GM12878 (cell line): ENCODE measurements around the gene EIF1AX. TPM values are rescaled to one million over a fixed set of nuclear protein-coding genes. Genes with fewer than 3 reads are reported as not detected.

Source experiments
- ATAC-seq: fragments of 200-7000 bp; cut with Tn5 transposase; 3 replicates; pipeline ENCODE4 v1.9.1; 2020; ENCODE audit warnings: mild to moderate bottlenecking, moderate library complexity
- BruUV-seq: library from RNA; stranded (reverse); fragments of 400-500 nt; replicated peaks from 2 replicates; lab custom pipeline; 2021; lab: Mats Ljungman, UMichigan
- CTCF ChIA-PET: fragments of 300-600 bp; sonication (Branson Sonifier 250); formaldehyde crosslinking; extraction: SDS; loops from one replicate; lab custom pipeline; 2021; ENCODE audit warnings: inconsistent platforms; lab: Yijun Ruan, JAX
- POLR2A ChIA-PET: fragments of 350-600 bp; formaldehyde crosslinking; extraction: SDS; loops from one replicate; lab custom pipeline; 2021; ENCODE audit warnings: inconsistent platforms; lab: Charles Lee
- RAD21 ChIA-PET: fragments of 300-600 bp; sonication (Branson Sonifier 250); formaldehyde crosslinking; loops from one replicate; lab custom pipeline; 2023; ENCODE audit warnings: antibody characterized with exemption; ENCODE audit not compliant: unreplicated experiment; lab: Charles Lee
- SMC1A ChIA-PET: fragments of 300-600 bp; sonication (Branson Sonifier 250); formaldehyde crosslinking; loops from one replicate; lab custom pipeline; 2023; ENCODE audit not compliant: unreplicated experiment, uncharacterized antibody; lab: Charles Lee
- DNase-seq: peaks from one replicate; pipeline ENCODE4 v3.0.0-alpha.2; 2011; ENCODE audit warnings: low read depth, low spot score
- FAIRE-seq: peaks from 3 replicates; lab custom pipeline; 2011; peaks lifted over from hg19 to GRCh38; lab: Jason Lieb, UNC
- H2AFZ ChIP-seq: 2 replicates; pipeline ENCODE4 v1.6.0; 2011; ENCODE audit warnings: low read depth, low read length, control low read depth; ENCODE audit not compliant: control insufficient read depth
- H3K27ac ChIP-seq: 2 replicates; pipeline ENCODE4 v1.5.1; 2011; ENCODE audit warnings: control low read depth; ENCODE audit not compliant: control insufficient read depth, insufficient read depth
- H3K27me3 ChIP-seq, 2 experiments: replicated peaks in 1 of 2; 2 replicates each; pipeline versions ENCODE4 v1.6.0 to v1.6.1; 2011; ENCODE audit warnings: low read length in 1 of 2; ENCODE audit not compliant: control insufficient read depth in 2 of 2, insufficient read depth in 2 of 2
- H3K36me3 ChIP-seq, 2 experiments: 2 replicates each; pipeline ENCODE4 v1.5.1; 2011; ENCODE audit warnings: low read length in 1 of 2; ENCODE audit not compliant: control insufficient read depth in 2 of 2, insufficient read depth in 2 of 2
- H3K4me1 ChIP-seq: 2 replicates; pipeline ENCODE4 v1.6.1; 2011; ENCODE audit warnings: mild to moderate bottlenecking, low read length, moderate library complexity, mixed read lengths; ENCODE audit not compliant: control insufficient read depth, insufficient read depth
- H3K4me2 ChIP-seq: 2 replicates; pipeline ENCODE4 v1.6.0; 2011; ENCODE audit warnings: control low read depth; ENCODE audit not compliant: control insufficient read depth, insufficient read depth
- H3K4me3 ChIP-seq: fragments of 200-600 bp; sonication (generic); 2 replicates; pipeline ENCODE4 v1.5.1; 2016
- H3K79me2 ChIP-seq: 2 replicates; pipeline ENCODE4 v1.6.0; 2011; ENCODE audit warnings: low read length; ENCODE audit not compliant: control insufficient read depth, insufficient read depth
- H3K9ac ChIP-seq: 2 replicates; pipeline ENCODE4 v1.8.0; 2011; ENCODE audit warnings: low read length, control low read depth, mixed read lengths; ENCODE audit not compliant: control insufficient read depth, insufficient read depth
- H3K9me3 ChIP-seq: replicated peaks from 3 replicates; pipeline ENCODE4 v1.5.1; 2011; ENCODE audit warnings: mild to moderate bottlenecking, low read length; ENCODE audit not compliant: control insufficient read depth, insufficient read depth
- H4K20me1 ChIP-seq: 2 replicates; pipeline ENCODE4 v1.6.0; 2011; ENCODE audit not compliant: control insufficient read depth, insufficient read depth
- ATF3 ChIP-seq: IDR thresholded peaks from 2 replicates; pipeline ENCODE4 v1.6.1; 2011; ENCODE audit warnings: low read depth, mild to moderate bottlenecking, low read length, moderate library complexity, borderline replicate concordance; ENCODE audit errors: extremely low read depth
- DPF2 ChIP-seq: fragments of 450-650 bp; IDR thresholded peaks from 2 replicates; pipeline ENCODE4 v1.6.1; 2017; ENCODE audit warnings: mild to moderate bottlenecking
- EP300 ChIP-seq, 2 experiments: fragments of 150-350 bp in 1 of 2; IDR thresholded peaks; 2 replicates each; pipeline ENCODE4 v1.6.1; 2011 to 2012; ENCODE audit warnings: low read depth in 2 of 2, low read length in 2 of 2, borderline replicate concordance in 1 of 2, improper control_type of control experiment in 1 of 2, inconsistent platforms in 1 of 2; ENCODE audit not compliant: control insufficient read depth in 1 of 2
- IRF4 ChIP-seq: IDR thresholded peaks from 2 replicates; pipeline ENCODE4 v1.6.1; 2011; ENCODE audit warnings: low read depth, low read length
- NFXL1 ChIP-seq: fragments of 450-650 bp; IDR thresholded peaks from 2 replicates; pipeline ENCODE4 v1.6.1; 2017; ENCODE audit warnings: antibody characterized with exemption, mild to moderate bottlenecking, borderline replicate concordance
- RAD51 ChIP-seq: fragments of 450-650 bp; IDR thresholded peaks from 2 replicates; pipeline ENCODE4 v1.6.1; 2016; ENCODE audit warnings: moderate library complexity, mild to moderate bottlenecking, inconsistent platforms
- SIX5 ChIP-seq: IDR thresholded peaks from 2 replicates; pipeline ENCODE4 v1.6.1; 2011; ENCODE audit warnings: mild to moderate bottlenecking, low read depth, low read length, moderate library complexity; ENCODE audit not compliant: severe bottlenecking
- WGBS: methylation state at CpG from one replicate; pipeline ENCODE4 v1.1.6; 2016; ENCODE audit warnings: low lambda C conversion rate; ENCODE audit not compliant: insufficient replicate concordance, insufficient coverage; ENCODE audit errors: missing lambda C conversion rate; 5-methylcytosine and 5-hydroxymethylcytosine counted together
- in situ Hi-C: fragments of 300-500 bp; cut with MboI; formaldehyde crosslinking; loops from 9 replicates; pipeline ENCODE4 v1.14.3; 2018; ENCODE audit warnings: mixed read lengths
- intact Hi-C: fragments of 100-400 bp; cut with micrococcal nuclease; formaldehyde crosslinking; loops from one replicate; pipeline ENCODE4 v1.14.2; 2022; ENCODE audit not compliant: unreplicated experiment
- polyA plus RNA-seq, 11 experiments: library from polyadenylated mRNA; depleted of rRNA in 4 of 11; unstranded in 6 of 11; stranded (reverse) in 5 of 11; fragments of >200 nt; fragmentation: Nextera tagmentation in 4 of 11; fragmentation: Illumina TruSeq in 1 of 11; extraction: Ambion mirVana in 4 of 11; extraction: Trizol in 1 of 11; gene quantifications; 1 replicate in 1 of 11; 2 replicates in 10 of 11; pipeline versions ENCODE4 v1.2.1 to v1.2.3, GENCODE V29; 2011 to 2016; ENCODE audit warnings: inconsistent platforms in 2 of 11, missing spikeins in 2 of 11, low read depth in 1 of 11
- total RNA-seq, 4 experiments: library from RNA; depleted of rRNA in 3 of 4; stranded (reverse); fragments of >200 nt in 3 of 4; fragmentation: Illumina TruSeq in 1 of 4; extraction: Trizol in 1 of 4; gene quantifications; 2 replicates each; pipeline versions ENCODE4 v1.2.1 to v1.2.3, GENCODE V29; 2013 to 2021
- TF ChIP-seq, protein P1 (sequence below): fragments of 450-650 bp; formaldehyde crosslinking; IDR thresholded peaks from 2 replicates; pipeline ENCODE4 v1.4.0; 2022; ENCODE audit warnings: mild to moderate bottlenecking, moderate library complexity
- TF ChIP-seq, protein P2 (sequence below): fragments of 450-650 bp; IDR thresholded peaks from 2 replicates; pipeline ENCODE4 v1.6.1; 2017; ENCODE audit warnings: mild to moderate bottlenecking, moderate library complexity

Gene EIF1AX
- total and polyA plus RNA-seq, 10 of the 15 experiments (the other 5 are each of a cell fraction or from before 2014, with no cell fraction given): 51.2 to 251 (median 86.6) TPM

- H3K27ac ChIP-seq: no peak overlapping the region
- intact Hi-C loops (no loop called here), in situ Hi-C loops (no loop called here)
- SMC1A ChIA-PET: no interaction called here
- no peaks in the 10 kb centered on the region for H4K20me1 ChIP-seq
- H2AFZ ChIP-seq: no peak overlapping the region
- CTCF ChIA-PET: no interaction called here
- POLR2A ChIA-PET: no interaction called here
- DNase-seq (no peak), ATAC-seq (no peak)
- H3K4me3 ChIP-seq: no peak overlapping the region
- H3K9me3 ChIP-seq: no peaks in the 10 kb centered on the region
- no TSS peak for BruUV-seq
- no peak overlapping the region for H3K4me2 ChIP-seq
- no peaks in the 10 kb centered on the region for H3K79me2 ChIP-seq
- H3K27me3 ChIP-seq: no peaks in the 10 kb centered on the region
- TF ChIP-seq ATF3 (no peak), IRF4 (no peak), SIX5 (no peak), EP300 (IDR thresholded peaks at IDR 0.05; ENCODE audit: borderline replicate concordance in 1 of 2, control insufficient read depth in 1 of 2, low read depth in 2 of 2, low read length in 2 of 2) (no peak), DPF2 (no peak), NFXL1 (no peak)
- TF ChIP-seq, all 136 proteins: peak for 0
- H3K9ac ChIP-seq: no peak overlapping the region
- RAD21 ChIA-PET: no interaction called here
- H3K36me3 ChIP-seq: peaks cover 3 to 4% of the 10 kb centered on the region in 2 experiments; a peak in 3 of 4 replicates
- 51% methylated on average over 4 of the region's 4 CpGs for WGBS
- FAIRE-seq: no peak
- no peaks in the 10 kb centered on the region for H3K4me1 ChIP-seq
These were observed 18.3 kb upstream of the EIF1AX start for GRCh38 chrX:20159797-20160385.

GRCh38 chrX:20151689-20152088, 10.1 kb upstream of the EIF1AX start:
- CTCF ChIA-PET: interaction anchor here (1.4 kb wide), 1 partner anchor 11 kb away, joined by 3 read pairs; no protein-coding TSS in a partner anchor
- 85% methylated on average over 3 of the region's 3 CpGs for WGBS
- intact Hi-C loops: no loop called here
- SMC1A ChIA-PET: no interaction called here
- no peak overlapping the region for H3K9ac ChIP-seq
- in situ Hi-C loops: no loop called here
- H3K36me3 ChIP-seq: peaks cover 0 to 3% of the 10 kb centered on the region in 2 experiments; a peak in 2 of 4 replicates
- no peak for DNase-seq
- no peak overlapping the region for H3K4me3 ChIP-seq
- no peak overlapping the region for H3K4me2 ChIP-seq
- H3K79me2 ChIP-seq: no peaks in the 10 kb centered on the region
- BruUV-seq: no TSS peak
- POLR2A ChIA-PET: interaction anchor here (1.9 kb wide), 1 partner anchor 11 kb away, joined by 5 read pairs; the partner anchor contains the start of gene EIF1AX
- H3K27ac ChIP-seq: no peak overlapping the region
- no peaks in the 10 kb centered on the region for H4K20me1 ChIP-seq
- no peaks in the 10 kb centered on the region for H3K9me3 ChIP-seq
- no peaks in the 10 kb centered on the region for H3K4me1 ChIP-seq
- no peak for FAIRE-seq
- RAD21 ChIA-PET: no interaction called here
- H3K27me3 ChIP-seq: no peaks in the 10 kb centered on the region
- ATAC-seq: no peak
- H2AFZ ChIP-seq: no peak overlapping the region
- no peak for TF ChIP-seq RAD51
- TF ChIP-seq, protein P1, sequence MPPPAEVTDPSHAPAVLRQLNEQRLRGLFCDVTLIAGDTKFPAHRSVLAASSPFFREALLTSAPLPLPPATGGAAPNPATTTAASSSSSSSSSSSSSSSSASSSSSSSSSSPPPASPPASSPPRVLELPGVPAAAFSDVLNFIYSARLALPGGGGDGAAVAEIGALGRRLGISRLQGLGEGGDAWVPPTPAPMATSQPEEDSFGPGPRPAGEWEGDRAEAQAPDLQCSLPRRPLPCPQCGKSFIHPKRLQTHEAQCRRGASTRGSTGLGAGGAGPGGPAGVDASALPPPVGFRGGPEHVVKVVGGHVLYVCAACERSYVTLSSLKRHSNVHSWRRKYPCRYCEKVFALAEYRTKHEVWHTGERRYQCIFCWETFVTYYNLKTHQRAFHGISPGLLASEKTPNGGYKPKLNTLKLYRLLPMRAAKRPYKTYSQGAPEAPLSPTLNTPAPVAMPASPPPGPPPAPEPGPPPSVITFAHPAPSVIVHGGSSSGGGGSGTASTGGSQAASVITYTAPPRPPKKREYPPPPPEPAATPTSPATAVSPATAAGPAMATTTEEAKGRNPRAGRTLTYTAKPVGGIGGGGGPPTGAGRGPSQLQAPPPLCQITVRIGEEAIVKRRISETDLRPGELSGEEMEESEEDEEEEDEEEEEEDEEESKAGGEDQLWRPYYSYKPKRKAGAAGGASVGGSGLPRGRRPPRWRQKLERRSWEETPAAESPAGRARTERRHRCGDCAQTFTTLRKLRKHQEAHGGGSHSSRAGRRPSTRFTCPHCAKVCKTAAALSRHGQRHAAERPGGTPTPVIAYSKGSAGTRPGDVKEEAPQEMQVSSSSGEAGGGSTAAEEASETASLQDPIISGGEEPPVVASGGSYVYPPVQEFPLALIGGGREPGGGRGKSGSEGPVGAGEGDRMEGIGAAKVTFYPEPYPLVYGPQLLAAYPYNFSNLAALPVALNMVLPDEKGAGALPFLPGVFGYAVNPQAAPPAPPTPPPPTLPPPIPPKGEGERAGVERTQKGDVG (CRISPR knock-in tag): no peak
- TF ChIP-seq, protein P2, sequence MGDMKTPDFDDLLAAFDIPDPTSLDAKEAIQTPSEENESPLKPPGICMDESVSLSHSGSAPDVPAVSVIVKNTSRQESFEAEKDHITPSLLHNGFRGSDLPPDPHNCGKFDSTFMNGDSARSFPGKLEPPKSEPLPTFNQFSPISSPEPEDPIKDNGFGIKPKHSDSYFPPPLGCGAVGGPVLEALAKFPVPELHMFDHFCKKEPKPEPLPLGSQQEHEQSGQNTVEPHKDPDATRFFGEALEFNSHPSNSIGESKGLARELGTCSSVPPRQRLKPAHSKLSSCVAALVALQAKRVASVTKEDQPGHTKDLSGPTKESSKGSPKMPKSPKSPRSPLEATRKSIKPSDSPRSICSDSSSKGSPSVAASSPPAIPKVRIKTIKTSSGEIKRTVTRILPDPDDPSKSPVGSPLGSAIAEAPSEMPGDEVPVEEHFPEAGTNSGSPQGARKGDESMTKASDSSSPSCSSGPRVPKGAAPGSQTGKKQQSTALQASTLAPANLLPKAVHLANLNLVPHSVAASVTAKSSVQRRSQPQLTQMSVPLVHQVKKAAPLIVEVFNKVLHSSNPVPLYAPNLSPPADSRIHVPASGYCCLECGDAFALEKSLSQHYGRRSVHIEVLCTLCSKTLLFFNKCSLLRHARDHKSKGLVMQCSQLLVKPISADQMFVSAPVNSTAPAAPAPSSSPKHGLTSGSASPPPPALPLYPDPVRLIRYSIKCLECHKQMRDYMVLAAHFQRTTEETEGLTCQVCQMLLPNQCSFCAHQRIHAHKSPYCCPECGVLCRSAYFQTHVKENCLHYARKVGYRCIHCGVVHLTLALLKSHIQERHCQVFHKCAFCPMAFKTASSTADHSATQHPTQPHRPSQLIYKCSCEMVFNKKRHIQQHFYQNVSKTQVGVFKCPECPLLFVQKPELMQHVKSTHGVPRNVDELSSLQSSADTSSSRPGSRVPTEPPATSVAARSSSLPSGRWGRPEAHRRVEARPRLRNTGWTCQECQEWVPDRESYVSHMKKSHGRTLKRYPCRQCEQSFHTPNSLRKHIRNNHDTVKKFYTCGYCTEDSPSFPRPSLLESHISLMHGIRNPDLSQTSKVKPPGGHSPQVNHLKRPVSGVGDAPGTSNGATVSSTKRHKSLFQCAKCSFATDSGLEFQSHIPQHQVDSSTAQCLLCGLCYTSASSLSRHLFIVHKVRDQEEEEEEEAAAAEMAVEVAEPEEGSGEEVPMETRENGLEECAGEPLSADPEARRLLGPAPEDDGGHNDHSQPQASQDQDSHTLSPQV: no peak
